GM12874 (cell line): ENCODE measurements around the gene CABCOCO1.

Source experiments
- TF ChIP-seq, protein P1 (sequence below): IDR thresholded peaks from 2 replicates; pipeline ENCODE4 v1.5.1; 2011; ENCODE audit warnings: low read depth, mild to moderate bottlenecking, control low read depth, low read length, moderate library complexity; ENCODE audit not compliant: insufficient read depth

CABCOCO1 gene

DNA sequence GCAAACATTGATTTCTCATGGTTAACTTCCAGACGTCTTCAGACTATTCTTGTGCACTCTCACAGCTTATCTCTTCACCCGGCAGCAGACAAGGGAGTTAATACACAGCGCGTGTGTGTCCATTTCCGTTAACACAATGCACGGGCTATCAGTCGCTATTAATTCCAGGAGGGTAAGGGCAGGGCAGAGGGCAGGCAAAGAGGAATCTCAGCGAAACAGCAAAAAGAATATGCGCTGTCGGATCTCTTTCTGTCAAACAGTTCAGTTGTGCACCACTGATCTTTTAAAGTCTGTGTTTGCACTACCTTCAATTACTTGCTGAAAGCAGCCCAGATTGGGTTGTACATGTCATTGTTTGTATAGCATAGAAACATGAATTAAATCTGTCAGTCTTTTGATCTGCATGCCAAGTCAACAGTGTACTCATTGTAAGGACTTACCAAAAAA is 41.1 kb upstream of the CABCOCO1 start:
- TF ChIP-seq, protein P1, sequence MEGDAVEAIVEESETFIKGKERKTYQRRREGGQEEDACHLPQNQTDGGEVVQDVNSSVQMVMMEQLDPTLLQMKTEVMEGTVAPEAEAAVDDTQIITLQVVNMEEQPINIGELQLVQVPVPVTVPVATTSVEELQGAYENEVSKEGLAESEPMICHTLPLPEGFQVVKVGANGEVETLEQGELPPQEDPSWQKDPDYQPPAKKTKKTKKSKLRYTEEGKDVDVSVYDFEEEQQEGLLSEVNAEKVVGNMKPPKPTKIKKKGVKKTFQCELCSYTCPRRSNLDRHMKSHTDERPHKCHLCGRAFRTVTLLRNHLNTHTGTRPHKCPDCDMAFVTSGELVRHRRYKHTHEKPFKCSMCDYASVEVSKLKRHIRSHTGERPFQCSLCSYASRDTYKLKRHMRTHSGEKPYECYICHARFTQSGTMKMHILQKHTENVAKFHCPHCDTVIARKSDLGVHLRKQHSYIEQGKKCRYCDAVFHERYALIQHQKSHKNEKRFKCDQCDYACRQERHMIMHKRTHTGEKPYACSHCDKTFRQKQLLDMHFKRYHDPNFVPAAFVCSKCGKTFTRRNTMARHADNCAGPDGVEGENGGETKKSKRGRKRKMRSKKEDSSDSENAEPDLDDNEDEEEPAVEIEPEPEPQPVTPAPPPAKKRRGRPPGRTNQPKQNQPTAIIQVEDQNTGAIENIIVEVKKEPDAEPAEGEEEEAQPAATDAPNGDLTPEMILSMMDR, result no peak

DNA sequence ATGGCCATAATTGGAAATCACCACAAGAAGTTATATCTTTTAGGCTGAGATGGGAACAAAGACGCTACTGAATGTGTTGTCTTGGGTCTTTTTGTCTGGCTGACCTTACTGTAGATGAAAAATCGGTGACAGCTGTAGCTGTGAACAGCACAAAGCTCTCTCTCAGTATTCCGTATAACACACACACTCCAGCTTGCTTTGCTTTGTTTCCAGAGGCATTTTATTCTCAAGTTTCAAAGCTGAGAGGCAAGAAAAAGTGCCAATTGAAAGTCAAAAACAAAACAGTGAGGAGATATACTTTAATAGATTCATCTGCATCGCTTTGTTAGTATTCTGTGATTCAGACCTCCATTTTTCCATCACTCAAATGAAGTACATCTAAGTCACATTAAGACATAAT is 39.6 kb upstream of the CABCOCO1 start:
- TF ChIP-seq, protein P1, result no peak

GRCh38 chr10:61626209-61626608 is 36.5 kb upstream of the CABCOCO1 start:
- TF ChIP-seq, protein P1, result no peak

GRCh38 chr10:61627266-61627665 is 35.5 kb upstream of the CABCOCO1 start:
- TF ChIP-seq, protein P1, result no peak

- TF ChIP-seq, protein P1, result no peak
These were observed 34.4 kb upstream of the CABCOCO1 start for GRCh38 chr10:61628151-61628874.

DNA sequence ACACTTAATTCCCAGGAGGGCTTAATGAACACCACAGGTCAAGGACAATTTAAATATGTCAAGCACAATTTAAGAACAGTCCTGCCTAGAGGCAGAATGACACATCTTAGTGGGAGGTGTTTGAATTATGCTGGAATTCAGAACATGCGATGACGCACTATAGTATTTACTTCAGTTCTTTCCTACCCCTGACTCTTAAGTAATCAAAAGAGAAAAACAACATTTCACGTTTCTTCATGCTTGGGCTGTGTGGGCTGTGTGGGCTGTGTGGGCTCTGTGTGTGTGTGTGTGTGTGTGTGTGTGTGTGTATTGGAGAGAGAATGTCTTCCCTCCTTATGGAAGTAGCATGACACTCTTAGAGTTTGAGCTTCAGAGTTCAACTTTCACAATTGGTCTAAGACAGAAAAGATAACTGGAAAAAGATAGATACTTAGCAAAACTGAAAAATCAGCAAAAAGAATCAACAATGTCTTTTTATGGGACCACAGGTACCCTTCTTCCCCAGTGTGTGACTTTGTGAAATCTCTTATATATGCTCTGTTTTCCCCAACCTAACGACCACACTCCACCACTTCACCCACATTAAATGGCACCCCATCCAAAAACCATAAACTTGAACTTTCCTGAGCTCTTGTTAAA is 33.7 kb upstream of the CABCOCO1 start:
- TF ChIP-seq, protein P1, result no peak

DNA sequence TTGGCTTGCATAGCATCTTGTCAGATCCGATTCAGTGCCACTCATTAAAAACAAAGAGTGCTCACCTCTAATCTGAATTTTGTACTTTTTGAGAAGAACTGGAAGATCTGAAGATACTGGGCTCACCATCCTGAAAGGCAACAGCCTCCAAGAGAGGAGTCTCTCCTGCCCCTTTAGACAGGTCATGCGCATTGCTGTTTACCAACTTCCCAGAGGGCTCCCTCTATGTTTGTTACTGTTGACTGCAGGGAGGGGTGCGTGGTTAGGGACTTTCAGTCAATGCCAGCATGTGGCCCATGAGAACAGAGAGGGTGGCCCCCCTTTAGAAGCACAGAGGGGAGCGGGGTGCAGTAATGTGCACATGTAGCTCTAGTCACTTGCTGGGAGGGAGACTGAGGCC is 33.2 kb upstream of the CABCOCO1 start:
- TF ChIP-seq, protein P1, result no peak
